ENCODE measurements around the gene DCLK2.

Gene DCLK2

DNA sequence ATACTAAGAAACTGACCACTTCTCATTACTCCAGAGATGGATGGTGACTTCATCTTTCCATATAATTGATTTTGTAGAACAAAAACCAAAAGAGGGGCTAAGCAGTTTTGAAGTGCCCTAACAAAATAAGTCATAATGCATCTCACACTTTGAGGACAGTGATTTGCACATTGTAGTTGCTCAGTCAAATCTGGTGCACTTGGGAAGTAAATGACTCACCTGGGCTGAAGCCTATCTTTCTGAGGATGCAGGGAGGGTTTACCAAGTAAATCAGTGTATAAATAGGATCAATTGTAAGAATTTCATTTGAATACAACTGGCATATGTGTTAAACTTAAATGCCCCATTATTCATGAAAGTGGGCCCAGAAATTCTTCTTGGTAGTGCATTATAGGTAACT lies 134.2 kb downstream of the DCLK2 start:
- H2AFZ ChIP-seq (ENCODE audit: low read depth, low read length), result no peak overlapping the region
- peaks cover 2% of the 10 kb centered on the region for H3K4me1 ChIP-seq (ENCODE audit: control insufficient read depth, insufficient read depth, low read depth, low read length)
- no peak overlapping the region for H3K4me2 ChIP-seq (ENCODE audit: low read length, poor library complexity, severe bottlenecking)
- H3K23ac ChIP-seq (ENCODE audit: low read length in 2 of 2), result no peak overlapping the region
- H3K36me3 ChIP-seq (ENCODE audit: control insufficient read depth in 1 of 2, insufficient read depth in 2 of 2, low read depth in 1 of 2, low read length in 2 of 2), result no peaks in the 10 kb centered on the region
- H3K14ac ChIP-seq (ENCODE audit: low read length in 2 of 2), result no peak overlapping the region
- H3K18ac ChIP-seq (ENCODE audit: low read depth in 1 of 2, low read length in 2 of 2), result no peak overlapping the region
- H3K4ac ChIP-seq (ENCODE audit: low read depth in 1 of 2, low read length in 2 of 2), result no peak overlapping the region
- H4K91ac ChIP-seq (ENCODE audit: low read length), result no peak overlapping the region
- no peaks in the 10 kb centered on the region for H3K9me3 ChIP-seq (ENCODE audit: control insufficient read depth, low read length)
- H2BK5ac ChIP-seq (ENCODE audit: low read depth, low read length, poor library complexity, severe bottlenecking), result no peak overlapping the region
- H2BK120ac ChIP-seq (ENCODE audit: low read depth, low read length), result no peak overlapping the region
- H3K79me1 ChIP-seq (replicated peaks; ENCODE audit: low read length, poor library complexity, severe bottlenecking), result no peaks in the 10 kb centered on the region
- H3K27me3 ChIP-seq (ENCODE audit: control insufficient read depth in 1 of 2, insufficient read depth in 1 of 2, low read length in 2 of 2), result no peaks in the 10 kb centered on the region
- H2BK12ac ChIP-seq (ENCODE audit: low read length in 2 of 2), result no peak overlapping the region
- no peak overlapping the region for H2BK15ac ChIP-seq (ENCODE audit: low read depth, poor library complexity, severe bottlenecking)
- no peak for DNase-seq
- no peak overlapping the region for H3K9ac ChIP-seq (ENCODE audit: low read length)
- no peak overlapping the region for H3K27ac ChIP-seq (ENCODE audit: low read length, poor library complexity, severe bottlenecking)
- no peak overlapping the region for H2AK5ac ChIP-seq (ENCODE audit: low read length, severe bottlenecking)
- H4K8ac ChIP-seq (ENCODE audit: low read length), result no peak overlapping the region
- no peak overlapping the region for H3K4me3 ChIP-seq (ENCODE audit: insufficient read depth in 1 of 2, low read depth in 1 of 2, low read length in 2 of 2)

DNA sequence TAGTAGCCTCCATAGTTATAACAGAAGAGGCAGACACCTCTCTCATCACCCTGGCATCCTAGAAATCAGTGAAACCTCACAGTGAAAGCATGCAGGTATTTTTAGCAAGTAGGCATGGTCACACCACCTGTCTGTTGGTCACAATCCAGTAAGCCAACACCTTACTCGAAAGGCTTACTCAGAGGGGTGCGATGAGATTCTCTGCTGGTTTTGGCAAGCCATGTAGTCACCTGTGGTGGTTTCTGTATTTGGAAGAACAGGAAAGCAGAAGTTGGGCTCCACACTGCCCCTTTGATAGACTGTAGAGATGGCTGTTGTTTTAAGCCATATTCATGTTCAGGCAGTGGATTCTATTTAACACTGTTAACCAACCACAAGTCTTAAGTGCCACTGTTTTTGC lies 134.7 kb downstream of the DCLK2 start:
- no peak overlapping the region for H3K9ac ChIP-seq (ENCODE audit: low read length)
- no peaks in the 10 kb centered on the region for H3K36me3 ChIP-seq (ENCODE audit: control insufficient read depth in 1 of 2, insufficient read depth in 2 of 2, low read depth in 1 of 2, low read length in 2 of 2)
- peak overlapping the region in 1 of 2 experiments; percentile 19 for H2BK12ac ChIP-seq (ENCODE audit: low read length in 2 of 2)
- H2BK120ac ChIP-seq (ENCODE audit: low read depth, low read length), result no peak overlapping the region
- no peak overlapping the region for H2BK15ac ChIP-seq (ENCODE audit: low read depth, poor library complexity, severe bottlenecking)
- no peak overlapping the region for H3K23ac ChIP-seq (ENCODE audit: low read length in 2 of 2)
- H3K27ac ChIP-seq (ENCODE audit: low read length, poor library complexity, severe bottlenecking), result no peak overlapping the region
- peak overlapping the region in 1 of 2 experiments; percentile 56 for H3K18ac ChIP-seq (ENCODE audit: low read depth in 1 of 2, low read length in 2 of 2)
- no peak overlapping the region for H2AK5ac ChIP-seq (ENCODE audit: low read length, severe bottlenecking)
- WGBS, result 100% methylated on average over 2 of the region's 2 CpGs
- no peak overlapping the region for H4K8ac ChIP-seq (ENCODE audit: low read length)
- H2BK5ac ChIP-seq (ENCODE audit: low read depth, low read length, poor library complexity, severe bottlenecking), result no peak overlapping the region
- H3K79me1 ChIP-seq (replicated peaks; ENCODE audit: low read length, poor library complexity, severe bottlenecking), result no peaks in the 10 kb centered on the region
- H3K27me3 ChIP-seq (ENCODE audit: control insufficient read depth in 1 of 2, insufficient read depth in 1 of 2, low read length in 2 of 2), result no peaks in the 10 kb centered on the region
- H3K4me1 ChIP-seq (ENCODE audit: control insufficient read depth, insufficient read depth, low read depth, low read length), result peaks cover 2% of the 10 kb centered on the region
- no peak for DNase-seq
- no peak overlapping the region for H3K4me2 ChIP-seq (ENCODE audit: low read length, poor library complexity, severe bottlenecking)
- peak overlapping the region in 1 of 2 experiments; percentile 60 for H3K4ac ChIP-seq (ENCODE audit: low read depth in 1 of 2, low read length in 2 of 2)
- H4K91ac ChIP-seq (ENCODE audit: low read length), result no peak overlapping the region
- H3K9me3 ChIP-seq (ENCODE audit: control insufficient read depth, low read length), result no peaks in the 10 kb centered on the region
- H3K14ac ChIP-seq (ENCODE audit: low read length in 2 of 2), result no peak overlapping the region
- no peak overlapping the region for H2AFZ ChIP-seq (ENCODE audit: low read depth, low read length)
- H3K4me3 ChIP-seq (ENCODE audit: insufficient read depth in 1 of 2, low read depth in 1 of 2, low read length in 2 of 2), result no peak overlapping the region

DNA sequence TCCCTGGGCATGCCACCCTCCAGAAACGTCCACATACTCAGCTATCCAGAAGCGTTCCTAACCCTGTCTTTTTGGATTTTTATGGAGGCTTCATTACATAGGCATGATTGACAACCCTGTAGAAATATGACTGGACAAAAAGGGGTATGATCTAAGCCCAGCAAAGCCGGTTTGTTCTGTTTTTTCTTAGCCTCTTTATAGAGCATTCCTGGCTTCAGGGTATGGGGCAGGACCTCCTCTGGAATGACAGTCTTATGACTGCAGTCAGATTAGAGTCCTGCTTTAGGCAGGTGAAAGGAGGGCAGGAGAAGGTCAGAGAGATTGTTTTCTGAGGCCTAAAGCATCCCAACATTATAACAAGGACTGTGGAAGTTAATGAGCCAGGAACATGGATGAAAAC lies 137.4 kb downstream of the DCLK2 start:
- no peak overlapping the region for H2BK5ac ChIP-seq (ENCODE audit: low read depth, low read length, poor library complexity, severe bottlenecking)
- peak overlapping the region in 1 of 2 experiments; percentile 31 for H2BK12ac ChIP-seq (ENCODE audit: low read length in 2 of 2)
- no peak overlapping the region for H2BK120ac ChIP-seq (ENCODE audit: low read depth, low read length)
- H3K4ac ChIP-seq (ENCODE audit: low read depth in 1 of 2, low read length in 2 of 2), result no peak overlapping the region
- H4K91ac ChIP-seq (ENCODE audit: low read length), result no peak overlapping the region
- 98% methylated on average over 2 of the region's 3 CpGs for WGBS
- no peaks in the 10 kb centered on the region for H3K27me3 ChIP-seq (ENCODE audit: control insufficient read depth in 1 of 2, insufficient read depth in 1 of 2, low read length in 2 of 2)
- no peak overlapping the region for H3K9ac ChIP-seq (ENCODE audit: low read length)
- H3K4me1 ChIP-seq (ENCODE audit: control insufficient read depth, insufficient read depth, low read depth, low read length), result peaks cover 4% of the 10 kb centered on the region
- no peak overlapping the region for H3K27ac ChIP-seq (ENCODE audit: low read length, poor library complexity, severe bottlenecking)
- no peak overlapping the region for H2AFZ ChIP-seq (ENCODE audit: low read depth, low read length)
- H3K23ac ChIP-seq (ENCODE audit: low read length in 2 of 2), result no peak overlapping the region
- no peak overlapping the region for H2AK5ac ChIP-seq (ENCODE audit: low read length, severe bottlenecking)
- no peak for DNase-seq
- H3K36me3 ChIP-seq (ENCODE audit: control insufficient read depth in 1 of 2, insufficient read depth in 2 of 2, low read depth in 1 of 2, low read length in 2 of 2), result no peaks in the 10 kb centered on the region
- H3K18ac ChIP-seq (ENCODE audit: low read depth in 1 of 2, low read length in 2 of 2), result no peak overlapping the region
- no peaks in the 10 kb centered on the region for H3K9me3 ChIP-seq (ENCODE audit: control insufficient read depth, low read length)
- no peak overlapping the region for H3K4me2 ChIP-seq (ENCODE audit: low read length, poor library complexity, severe bottlenecking)
- no peak overlapping the region for H3K4me3 ChIP-seq (ENCODE audit: insufficient read depth in 1 of 2, low read depth in 1 of 2, low read length in 2 of 2)
- H2BK15ac ChIP-seq (ENCODE audit: low read depth, poor library complexity, severe bottlenecking), result no peak overlapping the region
- H3K79me1 ChIP-seq (replicated peaks; ENCODE audit: low read length, poor library complexity, severe bottlenecking), result peaks cover 2% of the 10 kb centered on the region
- H4K8ac ChIP-seq (ENCODE audit: low read length), result no peak overlapping the region
- H3K14ac ChIP-seq (ENCODE audit: low read length in 2 of 2), result no peak overlapping the region

DNA sequence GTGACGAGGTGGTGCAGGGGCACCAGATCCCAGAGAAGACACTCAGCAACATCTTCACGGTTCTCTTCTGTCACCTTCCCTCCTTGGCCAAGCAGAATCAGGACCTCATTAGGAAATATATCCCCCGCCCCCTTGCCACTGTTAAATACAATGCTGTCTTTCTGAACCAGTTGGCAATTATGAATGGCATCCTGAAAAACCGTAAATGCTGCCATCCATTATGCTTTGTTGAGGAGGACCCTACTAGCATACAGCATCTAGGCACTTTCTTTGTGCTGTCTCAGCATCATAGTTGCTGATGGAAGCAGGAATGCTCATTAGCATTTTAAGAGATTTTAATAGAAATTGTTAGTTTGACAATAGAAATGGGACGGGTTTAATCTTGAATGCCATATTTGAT lies 138.5 kb downstream of the DCLK2 start:
- no peak overlapping the region for H2BK15ac ChIP-seq (ENCODE audit: low read depth, poor library complexity, severe bottlenecking)
- H3K27ac ChIP-seq (ENCODE audit: low read length, poor library complexity, severe bottlenecking), result no peak overlapping the region
- H3K36me3 ChIP-seq (ENCODE audit: control insufficient read depth in 1 of 2, insufficient read depth in 2 of 2, low read depth in 1 of 2, low read length in 2 of 2), result no peaks in the 10 kb centered on the region
- over 99% methylated on average over 4 of the region's 5 CpGs for WGBS
- no peak overlapping the region for H3K23ac ChIP-seq (ENCODE audit: low read length in 2 of 2)
- H2BK120ac ChIP-seq (ENCODE audit: low read depth, low read length), result no peak overlapping the region
- no peak for DNase-seq
- H3K9ac ChIP-seq (ENCODE audit: low read length), result no peak overlapping the region
- no peaks in the 10 kb centered on the region for H3K9me3 ChIP-seq (ENCODE audit: control insufficient read depth, low read length)
- peaks cover 4% of the 10 kb centered on the region for H3K4me1 ChIP-seq (ENCODE audit: control insufficient read depth, insufficient read depth, low read depth, low read length)
- H3K4me2 ChIP-seq (ENCODE audit: low read length, poor library complexity, severe bottlenecking), result no peak overlapping the region
- no peak overlapping the region for H3K14ac ChIP-seq (ENCODE audit: low read length in 2 of 2)
- peak overlapping the region in 1 of 2 experiments; percentile 21 for H3K18ac ChIP-seq (ENCODE audit: low read depth in 1 of 2, low read length in 2 of 2)
- no peak overlapping the region for H4K91ac ChIP-seq (ENCODE audit: low read length)
- H3K4me3 ChIP-seq (ENCODE audit: insufficient read depth in 1 of 2, low read depth in 1 of 2, low read length in 2 of 2), result no peak overlapping the region
- peak overlapping the region in 1 of 2 experiments; percentile 23 for H2BK12ac ChIP-seq (ENCODE audit: low read length in 2 of 2)
- H3K27me3 ChIP-seq (ENCODE audit: control insufficient read depth in 1 of 2, insufficient read depth in 1 of 2, low read length in 2 of 2), result no peaks in the 10 kb centered on the region
- H3K4ac ChIP-seq (ENCODE audit: low read depth in 1 of 2, low read length in 2 of 2), result peak overlapping the region in 1 of 2 experiments; percentile 64
- peaks cover 2% of the 10 kb centered on the region for H3K79me1 ChIP-seq (replicated peaks; ENCODE audit: low read length, poor library complexity, severe bottlenecking)
- peak overlapping the region; percentile 88 for H2AK5ac ChIP-seq (ENCODE audit: low read length, severe bottlenecking)
- no peak overlapping the region for H2BK5ac ChIP-seq (ENCODE audit: low read depth, low read length, poor library complexity, severe bottlenecking)
- H4K8ac ChIP-seq (ENCODE audit: low read length), result no peak overlapping the region
- H2AFZ ChIP-seq (ENCODE audit: low read depth, low read length), result no peak overlapping the region
